ENCODE measurements around the gene RFX6. TPM values are rescaled to one million over a fixed set of nuclear protein-coding genes. Genes with fewer than 3 reads are reported as not detected.

RFX6 gene
- total and polyA plus RNA-seq, 10 donors, result not detected

DNA sequence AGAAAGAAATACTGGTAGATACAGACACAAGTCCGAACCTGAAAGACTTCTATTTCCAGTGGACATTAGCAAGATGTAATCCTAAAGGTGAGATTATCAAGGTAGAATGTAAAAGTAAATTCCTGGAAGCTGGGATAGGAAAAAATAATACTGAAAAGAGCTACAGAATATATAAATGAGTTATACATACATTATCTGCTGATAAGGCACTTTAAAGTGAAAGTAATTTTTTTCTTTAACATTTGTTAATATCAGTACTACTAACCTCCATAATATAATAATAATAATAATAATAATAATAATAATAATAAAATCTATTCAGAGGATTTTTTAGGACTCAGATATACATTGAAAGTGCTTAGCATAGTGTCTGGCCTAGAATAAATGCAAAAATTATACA lies 102.5 kb downstream of the RFX6 start:
- TF ChIP-seq, protein P1, sequence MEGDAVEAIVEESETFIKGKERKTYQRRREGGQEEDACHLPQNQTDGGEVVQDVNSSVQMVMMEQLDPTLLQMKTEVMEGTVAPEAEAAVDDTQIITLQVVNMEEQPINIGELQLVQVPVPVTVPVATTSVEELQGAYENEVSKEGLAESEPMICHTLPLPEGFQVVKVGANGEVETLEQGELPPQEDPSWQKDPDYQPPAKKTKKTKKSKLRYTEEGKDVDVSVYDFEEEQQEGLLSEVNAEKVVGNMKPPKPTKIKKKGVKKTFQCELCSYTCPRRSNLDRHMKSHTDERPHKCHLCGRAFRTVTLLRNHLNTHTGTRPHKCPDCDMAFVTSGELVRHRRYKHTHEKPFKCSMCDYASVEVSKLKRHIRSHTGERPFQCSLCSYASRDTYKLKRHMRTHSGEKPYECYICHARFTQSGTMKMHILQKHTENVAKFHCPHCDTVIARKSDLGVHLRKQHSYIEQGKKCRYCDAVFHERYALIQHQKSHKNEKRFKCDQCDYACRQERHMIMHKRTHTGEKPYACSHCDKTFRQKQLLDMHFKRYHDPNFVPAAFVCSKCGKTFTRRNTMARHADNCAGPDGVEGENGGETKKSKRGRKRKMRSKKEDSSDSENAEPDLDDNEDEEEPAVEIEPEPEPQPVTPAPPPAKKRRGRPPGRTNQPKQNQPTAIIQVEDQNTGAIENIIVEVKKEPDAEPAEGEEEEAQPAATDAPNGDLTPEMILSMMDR (IDR thresholded peaks at IDR 0.05 in 8 of 11, conservative IDR thresholded peaks at IDR 0.05 in 3 of 11), result no peak
- TF ChIP-seq POLR2AphosphoS5 (IDR thresholded peaks at IDR 0.05) (no peak), POLR2A (IDR thresholded peaks at IDR 0.05) (no peak)
- Histone ChIP-seq H3K27me3 (replicated peaks in 1 of 7) (no peaks in the 10 kb centered on the region), H3K36me3 (no peaks in the 10 kb centered on the region), H3K4me1 (no peaks in the 10 kb centered on the region), H3K9me3 (peaks cover 0 to 17% (median 11%) of the 10 kb centered on the region in 8 donors), H3K27ac (no peak overlapping the region), H3K4me3 (no peak overlapping the region)
- WGBS, 5 donors, result 62 to 89% (median 80%) methylated on average over 1 of the region's 1 CpG
- DNase-seq, result no peak
- intact Hi-C loops (cut with DNase I; ENCODE audit: low total_unique reads), result no loop called here

Other genes with a start within 250 kb of the RFX6 start
- gene ZUP1, start 208.5 kb upstream of the RFX6 start, total RNA-seq, result 10 to 100 TPM; 12.8 to 17.5 (median 14.6) TPM
- gene ZUP1, start 208.5 kb upstream of the RFX6 start, polyA plus RNA-seq, result 10 to 100 TPM; 11.6 to 19.6 (median 11.8) TPM
- 10 to 100 TPM; 11.7 to 29.6 (median 21.4) TPM for gene KPNA5, start 196.0 kb upstream of the RFX6 start, total RNA-seq
- gene KPNA5, start 196.0 kb upstream of the RFX6 start, polyA plus RNA-seq, result 1 to 10 TPM; 3.0 to 4.2 (median 3.9) TPM
- not detected for gene FAM162B, start 111.5 kb upstream of the RFX6 start, total RNA-seq
- under 1 TPM; 0.20 to 0.67 (median 0.38) TPM for gene FAM162B, start 111.5 kb upstream of the RFX6 start, polyA plus RNA-seq
- not detected for gene GPRC6A, start 48.2 kb upstream of the RFX6 start, total RNA-seq
- gene GPRC6A, start 48.2 kb upstream of the RFX6 start, polyA plus RNA-seq, result not detected

All from spleen (tissue), 11 donors.